Testis (tissue), 5 donors: ENCODE results near the gene NRG2. TPM values are rescaled to one million over a fixed set of nuclear protein-coding genes. Genes with fewer than 3 reads are reported as not detected.
A peak's percentile ranks its signal among the peaks of the same experiment; 100 is the strongest.

Experiments
- DNase-seq: peaks from one replicate; pipeline ENCODE4 v3.0.0-alpha.2; 2019
- H3K27ac ChIP-seq, 2 donors: fragments of 200-600 bp; sonication (generic); one replicate each; pipeline ENCODE4 v1.5.1; 2019
- H3K27me3 ChIP-seq: fragments of 200-600 bp; sonication (generic); one replicate; pipeline ENCODE4 v1.5.1; 2019
- H3K36me3 ChIP-seq: fragments of 200-600 bp; sonication (generic); one replicate; pipeline ENCODE4 v1.5.1; 2017; ENCODE audit warnings: low read depth; ENCODE audit errors: missing control alignments
- H3K4me1 ChIP-seq: fragments of 200-600 bp; sonication (generic); one replicate; pipeline ENCODE4 v1.5.1; 2019
- H3K4me3 ChIP-seq, 2 donors: fragments of 200-600 bp; sonication (generic); one replicate each; pipeline ENCODE4 v1.5.1; 2017 to 2019
- H3K9me3 ChIP-seq: fragments of 200-600 bp; sonication (generic); one replicate; pipeline ENCODE4 v1.5.1; 2017
- CTCF ChIP-seq, 3 experiments: fragments of 450-650 bp in 2 of 3; fragments of 200-600 bp in 1 of 3; sonication (generic) in 1 of 3; IDR thresholded peaks; one replicate each; pipeline ENCODE4 v1.5.1; 2016 to 2019; ENCODE audit warnings: antibody characterized with exemption in 3 of 3, mild to moderate bottlenecking in 2 of 3, moderate library complexity in 1 of 3
- POLR2A ChIP-seq: fragments of 450-650 bp; IDR thresholded peaks from one replicate; pipeline ENCODE4 v1.6.1; 2017; ENCODE audit warnings: antibody characterized with exemption, mild to moderate bottlenecking, moderate library complexity
- WGBS, 2 donors: methylation state at CpG; one replicate each; pipeline ENCODE4 v1.1.5; 2018; 5-methylcytosine and 5-hydroxymethylcytosine counted together
- intact Hi-C: fragments of 100-400 bp; cut with DNase I; formaldehyde crosslinking; loops from one replicate; pipeline ENCODE4 v1.15.1; 2023; ENCODE audit warnings: low total_unique reads
- long read RNA-seq, 2 donors: transcript quantifications; one replicate each; lab custom pipeline, GENCODE V29; 2026
- polyA plus RNA-seq: library from polyadenylated mRNA; stranded (reverse); fragments of 350-450 nt; fragmentation: Illumina TruSeq; extraction: RNeasy Lipid Tissue Mini Kit (QIAGEN cat#74804); gene quantifications from one replicate; pipeline ENCODE4 v1.2.3, GENCODE V29; 2014; ENCODE audit warnings: low read depth, low replicate concordance; ENCODE audit not compliant: insufficient read depth
- total RNA-seq, 2 donors: library from RNA; depleted of rRNA; stranded (reverse); fragments of >200 nt; gene quantifications; one replicate each; pipeline ENCODE4 v1.2.3, GENCODE V29; 2016

The NRG2 gene
- total RNA-seq (10 to 100 TPM; 13.0 to 23.2 TPM), polyA plus RNA-seq (4.8 TPM)
- long read RNA-seq, donor 1, result 0 reads
- long read RNA-seq, donor 2, partial matches to known transcripts, result 0 of 1 reads
- long read RNA-seq, donor 2, other reads (novel, unspliced or antisense), result 0 of 1 reads

GRCh38 chr5:140042643-140043507 lies at the start of gene NRG2:
Gene NRG2 (minus strand): TSS chr5:140043299.
- TF ChIP-seq POLR2A (no peak), CTCF (IDR thresholded peaks at IDR 0.05) (peak; percentile 25 to 36 (median 31))
- H3K27ac ChIP-seq, result peak within 1 kb of the TSS; percentile 22 to 24
- no peaks in the 10 kb centered on the region for H3K27me3 ChIP-seq
- intact Hi-C loops, result no loop called here
- peak within 1 kb of the TSS; percentile 65 to 81 for H3K4me3 ChIP-seq
- H3K36me3 ChIP-seq, result no peaks in the 10 kb centered on the region
- DNase-seq, result peak; percentile 75
- 0% methylated on average over 75 of the region's 82 CpGs; no CpG with 5 or more reads in 1 of the 2 donors for WGBS, 2 donors
- H3K4me1 ChIP-seq, result peaks cover 40% of the 10 kb centered on the region
- no peaks in the 10 kb centered on the region for H3K9me3 ChIP-seq

GRCh38 chr5:140090251-140090650 lies 47.2 kb upstream of the NRG2 start:
- no peaks in the 10 kb centered on the region for H3K9me3 ChIP-seq
- TF ChIP-seq CTCF (IDR thresholded peaks at IDR 0.05) (no peak), POLR2A (no peak)
- WGBS, 2 donors, result 83 to 87% methylated on average over 1 of the region's 1 CpG

GRCh38 chr5:140084541-140084940 lies 41.4 kb upstream of the NRG2 start:
- WGBS, 2 donors, result 42 to 51% methylated on average over 4 of the region's 4 CpGs
- no peak for TF ChIP-seq POLR2A
- TF ChIP-seq CTCF (IDR thresholded peaks at IDR 0.05), result no peak
- H3K27ac ChIP-seq, result no peak overlapping the region
- intact Hi-C loops, result no loop called here
- peak; percentile 52 for DNase-seq
- peaks cover 3% of the 10 kb centered on the region for H3K4me1 ChIP-seq
- H3K36me3 ChIP-seq, result no peaks in the 10 kb centered on the region
- no peak overlapping the region for H3K4me3 ChIP-seq
- no peaks in the 10 kb centered on the region for H3K9me3 ChIP-seq
- no peaks in the 10 kb centered on the region for H3K27me3 ChIP-seq

More at GRCh38 chr5:140090251-140090650, 47.2 kb upstream of the NRG2 start:
- Histone ChIP-seq H3K36me3 (no peaks in the 10 kb centered on the region), H3K27me3 (no peaks in the 10 kb centered on the region), H3K4me3 (no peak overlapping the region), H3K27ac (peak overlapping the region; percentile 22 to 53), H3K4me1 (no peaks in the 10 kb centered on the region)
- no peak for DNase-seq
- intact Hi-C loops, result no loop called here

- Histone ChIP-seq H3K4me1 (peaks cover 3% of the 10 kb centered on the region), H3K27me3 (no peaks in the 10 kb centered on the region), H3K9me3 (no peaks in the 10 kb centered on the region), H3K27ac (no peak overlapping the region), H3K36me3 (no peaks in the 10 kb centered on the region), H3K4me3 (no peak overlapping the region)
- DNase-seq, result no peak
- WGBS, 2 donors, result 85 to 95% methylated on average over 1 of the region's 1 CpG
- TF ChIP-seq POLR2A, result no peak
- no peak for TF ChIP-seq CTCF (IDR thresholded peaks at IDR 0.05)
- intact Hi-C loops, result no loop called here
These were observed 40.6 kb upstream of the NRG2 start for GRCh38 chr5:140083650-140084049.
